ENCODE measurements around the gene TBL1X. TPM values are rescaled to one million over a fixed set of nuclear protein-coding genes. Genes with fewer than 3 reads are reported as not detected.

The TBL1X gene
- total and polyA plus RNA-seq, 8 donors = 4.7 to 53.1 (median 9.5) TPM

GRCh38 chrX:9658409-9658808 is 193.6 kb downstream of the TBL1X start:
- no peaks in the 10 kb centered on the region for H3K27me3 ChIP-seq
- no peak for TF ChIP-seq EP300 (IDR thresholded peaks at IDR 0.05)
- TF ChIP-seq CTCF (IDR thresholded peaks at IDR 0.05) = no peak
- no peak for TF ChIP-seq POLR2A (IDR thresholded peaks at IDR 0.05)
- TF ChIP-seq POLR2AphosphoS5 (IDR thresholded peaks at IDR 0.05) = no peak
- no peaks in the 10 kb centered on the region for H3K9me3 ChIP-seq
- no peak overlapping the region for H3K27ac ChIP-seq
- intact Hi-C loops (cut with DNase I; ENCODE audit: low total_unique reads) = no loop called here
- no peak overlapping the region for H3K4me3 ChIP-seq
- peaks cover 0 to 5% (median 0%) of the 10 kb centered on the region in 4 donors for H3K4me1 ChIP-seq
- DNase-seq = no peak
- WGBS, 5 donors = 76 to 86% (median 79%) methylated on average over 4 of the region's 4 CpGs
- H3K36me3 ChIP-seq = peaks cover 0 to 14% (median 2%) of the 10 kb centered on the region in 4 donors

- WGBS, 5 donors = 84 to 92% (median 90%) methylated on average over 15 to 17 of the region's 17 CpGs
- Histone ChIP-seq H3K9me3 (no peaks in the 10 kb centered on the region), H3K4me1 (peaks cover 0 to 5% (median 0%) of the 10 kb centered on the region in 4 donors), H3K27me3 (no peaks in the 10 kb centered on the region), H3K4me3 (no peak overlapping the region), H3K36me3 (peaks cover 0 to 7% (median 2%) of the 10 kb centered on the region in 4 donors), H3K27ac (no peak overlapping the region)
- intact Hi-C loops (cut with DNase I; ENCODE audit: low total_unique reads) = no loop called here
- no peak for DNase-seq
- TF ChIP-seq CTCF (IDR thresholded peaks at IDR 0.05) = no peak
- no peak for TF ChIP-seq EP300 (IDR thresholded peaks at IDR 0.05)
- no peak for TF ChIP-seq POLR2A (IDR thresholded peaks at IDR 0.05)
- TF ChIP-seq POLR2AphosphoS5 (IDR thresholded peaks at IDR 0.05) = no peak
Observed at GRCh38 chrX:9659571-9660195, 194.8 kb downstream of the TBL1X start.

- TF ChIP-seq CTCF (IDR thresholded peaks at IDR 0.05) (no peak), EP300 (IDR thresholded peaks at IDR 0.05) (no peak), POLR2A (IDR thresholded peaks at IDR 0.05) (no peak), POLR2AphosphoS5 (IDR thresholded peaks at IDR 0.05) (no peak)
- H3K27me3 ChIP-seq = no peaks in the 10 kb centered on the region
- 59 to 88% (median 72%) methylated on average over 4 of the region's 4 CpGs for WGBS, 5 donors
Observed at GRCh38 chrX:9662148-9662547, 197.3 kb downstream of the TBL1X start.

GRCh38 chrX:9663216-9663615 is 198.4 kb downstream of the TBL1X start:
- no peak overlapping the region for H3K27ac ChIP-seq
- no peaks in the 10 kb centered on the region for H3K9me3 ChIP-seq
- peaks cover 0 to 1% (median 0%) of the 10 kb centered on the region in 4 donors for H3K4me1 ChIP-seq
- H3K27me3 ChIP-seq = no peaks in the 10 kb centered on the region
- no peaks in the 10 kb centered on the region for H3K36me3 ChIP-seq
- no peak for DNase-seq
- 84 to 99% (median 93%) methylated on average over 6 of the region's 6 CpGs for WGBS, 5 donors
- TF ChIP-seq CTCF (IDR thresholded peaks at IDR 0.05) = no peak
- intact Hi-C loops (cut with DNase I; ENCODE audit: low total_unique reads) = no loop called here
- no peak overlapping the region for H3K4me3 ChIP-seq

More at GRCh38 chrX:9662148-9662547, 197.3 kb downstream of the TBL1X start:
- intact Hi-C loops (cut with DNase I; ENCODE audit: low total_unique reads) = no loop called here
- Histone ChIP-seq H3K4me3 (no peak overlapping the region), H3K27ac (no peak overlapping the region), H3K9me3 (no peaks in the 10 kb centered on the region), H3K36me3 (peaks cover 0 to 2% (median under 1%) of the 10 kb centered on the region in 4 donors), H3K4me1 (no peaks in the 10 kb centered on the region)
- DNase-seq = no peak

All from stomach (tissue), 9 donors.